LNCAP (cell line): ENCODE results near the gene C3orf52.

Source experiments
- CTCF ChIP-seq: fragments of 450-650 bp; IDR thresholded peaks from 2 replicates; pipeline ENCODE4 v1.5.1; 2017; ENCODE audit warnings: mild to moderate bottlenecking

C3orf52 gene

GRCh38 chr3:112137781-112138180, 51.6 kb downstream of the C3orf52 start:
- no peak for TF ChIP-seq CTCF

DNA sequence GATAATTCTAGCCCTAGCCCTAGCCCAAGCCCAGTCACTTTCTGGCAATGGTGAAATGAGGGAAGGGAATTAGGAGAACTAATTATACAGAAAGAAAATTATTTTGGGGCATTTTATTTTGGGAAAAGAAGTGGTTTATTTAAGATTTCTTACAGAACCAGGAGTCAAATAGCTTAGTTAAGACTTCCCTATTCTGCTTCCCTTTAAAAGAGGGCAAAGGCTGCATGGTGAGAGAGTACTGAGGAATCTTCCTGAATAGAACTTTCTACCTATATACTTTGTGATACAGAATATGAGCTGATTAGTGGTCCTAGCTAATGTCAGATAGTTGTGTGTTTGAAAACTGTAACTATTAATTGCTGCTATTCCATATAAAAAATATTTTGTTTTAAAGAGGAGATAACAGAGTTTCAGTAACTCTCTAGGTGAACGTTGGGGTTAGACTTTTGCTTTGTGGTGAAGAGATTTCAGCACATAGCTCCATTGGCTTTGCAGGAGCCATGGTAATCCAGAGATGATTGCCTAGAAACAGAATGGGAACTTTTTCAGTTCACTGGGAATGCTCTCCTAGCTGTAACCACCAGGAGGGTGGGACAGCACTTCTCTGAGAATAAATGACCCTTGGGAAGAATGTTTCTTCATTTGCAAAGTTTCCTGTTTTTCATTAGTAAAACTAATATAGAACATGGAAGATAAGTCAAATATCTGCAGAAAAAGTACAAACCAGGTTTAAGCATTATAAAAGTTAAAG, 52.2 kb downstream of the C3orf52 start:
- no peak for TF ChIP-seq CTCF

DNA sequence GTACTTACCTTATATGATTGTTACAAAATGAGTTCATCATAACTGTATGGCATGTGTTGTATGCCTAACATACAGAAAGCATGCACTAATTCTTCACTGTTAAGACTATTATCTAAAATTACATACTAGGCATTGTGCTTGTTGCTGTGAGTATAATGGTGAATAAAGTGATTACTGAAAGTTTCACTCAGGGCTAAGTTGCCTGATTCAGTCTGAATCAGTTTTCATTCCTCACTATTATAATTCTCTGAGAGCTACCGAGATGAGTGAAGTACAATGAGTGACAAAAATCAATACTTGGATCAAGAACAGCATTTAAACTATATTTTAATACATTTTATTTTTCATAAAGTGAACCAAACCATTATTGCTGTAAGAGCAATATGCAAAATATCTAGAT, 54.4 kb downstream of the C3orf52 start:
- no peak for TF ChIP-seq CTCF

DNA sequence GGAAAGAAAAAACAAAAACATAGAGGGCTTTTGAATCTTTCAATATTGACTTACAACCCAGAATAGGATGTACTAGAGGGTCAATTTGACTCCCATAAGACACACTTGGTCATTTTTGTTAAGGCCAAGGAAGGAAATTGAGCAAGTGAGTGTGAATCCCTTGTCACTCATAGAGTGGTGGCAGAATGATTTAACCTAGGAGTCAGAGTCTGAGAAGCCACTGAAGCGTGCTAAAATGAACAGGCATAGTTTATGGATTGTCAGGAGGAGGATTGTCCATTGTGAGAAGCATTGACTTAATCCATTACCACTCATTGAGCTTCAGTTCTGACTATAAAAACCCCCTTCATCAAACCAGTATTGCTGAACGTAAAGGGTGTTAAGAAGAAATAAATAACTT, 55.1 kb downstream of the C3orf52 start:
- no peak for TF ChIP-seq CTCF

GRCh38 chr3:112143251-112143650, 57.1 kb downstream of the C3orf52 start:
- TF ChIP-seq CTCF, result no peak

DNA sequence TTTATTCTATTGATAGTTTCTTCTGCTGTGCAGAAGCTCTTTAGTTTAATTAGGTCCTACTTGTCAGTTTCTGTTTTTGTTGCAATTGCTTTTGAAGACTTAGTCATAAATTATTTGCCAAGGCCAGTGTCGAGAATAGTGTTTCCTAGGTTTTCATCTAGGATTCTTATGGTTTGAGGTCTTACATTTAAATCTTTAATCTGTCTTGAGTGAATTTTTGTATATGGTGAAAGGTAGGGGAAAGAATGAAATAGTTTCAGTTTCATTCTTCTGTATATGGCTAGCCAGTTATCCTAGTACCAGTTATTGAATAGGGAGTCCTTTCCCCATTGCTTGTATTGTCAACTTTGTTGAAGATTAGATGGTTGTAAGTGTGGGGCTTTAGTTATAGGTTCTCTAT, 57.5 kb downstream of the C3orf52 start:
- no peak for TF ChIP-seq CTCF

DNA sequence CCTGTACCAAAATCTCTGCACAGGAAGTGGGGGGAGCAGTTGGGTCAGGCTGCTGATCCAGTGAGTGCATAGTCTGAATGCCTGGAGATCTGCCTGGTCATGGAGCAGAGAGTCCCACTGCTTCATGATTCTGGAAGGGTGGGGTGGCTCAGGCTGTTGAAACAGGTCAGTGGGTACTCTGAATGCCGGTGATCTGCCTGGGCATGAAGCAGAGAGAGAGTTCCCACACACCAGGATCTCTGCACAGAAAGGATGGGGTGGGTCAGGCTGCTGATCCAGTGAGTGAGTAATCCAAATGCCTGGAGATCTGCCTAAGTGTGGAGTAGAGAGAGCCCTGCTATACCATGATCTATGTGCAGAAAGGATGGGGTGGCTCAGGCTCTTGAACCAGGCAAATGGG, 62.9 kb downstream of the C3orf52 start:
- TF ChIP-seq CTCF, result no peak

- no peak for TF ChIP-seq CTCF
Measured at GRCh38 chr3:112167758-112168157, 81.6 kb downstream of the C3orf52 start.
